ENCODE data around the gene GLB1L3. TPM values are rescaled to one million over a fixed set of nuclear protein-coding genes. Genes with fewer than 3 reads are reported as not detected.
A peak's percentile ranks its signal among the peaks of the same experiment; 100 is the strongest.

GLB1L3 gene
- total RNA-seq, 1 experiment from 2014 or later = not detected

DNA sequence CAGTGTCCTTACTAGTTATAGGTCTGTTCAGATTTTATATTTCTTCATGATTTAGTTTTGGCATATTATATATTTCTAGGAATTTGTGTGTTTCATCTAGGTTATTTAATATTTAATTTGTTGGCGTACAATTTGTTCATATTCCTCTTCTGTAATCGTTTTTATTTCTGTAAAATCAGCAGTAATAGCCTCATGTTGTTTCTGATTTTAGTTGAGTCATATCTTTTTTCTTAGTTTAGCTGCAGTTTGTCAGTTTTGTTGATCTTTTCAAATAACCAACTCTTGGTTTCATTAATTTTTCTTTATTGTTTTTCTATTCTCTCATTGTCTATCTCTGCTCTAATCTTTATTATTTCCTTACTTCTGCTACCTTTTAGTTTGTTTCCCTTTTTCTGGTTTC is 75.9 kb downstream of the GLB1L3 start:
- in situ Hi-C loops (cut with HindIII; ENCODE audit: low sequenced_read_pairs) = no loop called here
- no peak for DNase-seq (ENCODE audit: low spot score)

DNA sequence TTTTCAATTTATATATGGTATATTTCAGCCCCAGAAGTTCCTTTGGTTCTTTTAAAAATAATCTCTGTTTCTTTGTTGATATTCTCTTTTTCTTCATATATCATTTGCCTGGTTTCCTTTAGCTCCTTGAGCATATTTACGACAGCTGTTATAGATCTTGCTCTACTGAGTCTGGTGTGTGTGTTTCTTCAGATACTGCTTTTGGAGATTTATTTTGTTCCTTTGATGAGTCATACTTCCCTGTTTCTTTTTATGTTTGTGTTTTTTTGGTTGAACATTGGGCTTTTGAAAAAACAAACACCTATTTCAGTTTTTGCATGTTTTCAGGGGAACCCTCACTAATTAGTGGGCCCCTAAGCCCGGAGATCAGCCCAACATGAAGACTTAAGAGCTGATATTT is 79.0 kb downstream of the GLB1L3 start:
- in situ Hi-C loops (cut with HindIII; ENCODE audit: low sequenced_read_pairs) = no loop called here
- DNase-seq (ENCODE audit: low spot score) = no peak

DNA sequence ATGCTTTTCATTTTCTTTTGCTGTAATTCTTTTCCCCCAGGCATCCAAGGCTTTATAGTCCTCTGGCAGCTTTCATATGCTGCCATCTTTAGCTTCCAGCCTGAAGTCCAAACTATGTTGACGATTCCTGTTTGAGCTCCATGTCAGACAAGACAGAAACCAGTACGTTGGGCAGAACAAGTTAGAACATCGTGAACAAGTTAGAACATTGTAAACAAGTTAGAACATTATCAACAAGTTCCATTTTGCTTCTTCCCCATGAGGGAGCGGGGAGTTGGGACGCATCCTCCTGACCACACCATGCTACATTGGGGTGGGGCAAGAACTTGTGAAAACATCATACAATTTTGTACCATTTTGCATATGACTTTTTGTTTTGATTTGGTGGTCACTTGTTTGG is 79.5 kb downstream of the GLB1L3 start:
- no peak for DNase-seq (ENCODE audit: low spot score)
- in situ Hi-C loops (cut with HindIII; ENCODE audit: low sequenced_read_pairs) = no loop called here

DNA sequence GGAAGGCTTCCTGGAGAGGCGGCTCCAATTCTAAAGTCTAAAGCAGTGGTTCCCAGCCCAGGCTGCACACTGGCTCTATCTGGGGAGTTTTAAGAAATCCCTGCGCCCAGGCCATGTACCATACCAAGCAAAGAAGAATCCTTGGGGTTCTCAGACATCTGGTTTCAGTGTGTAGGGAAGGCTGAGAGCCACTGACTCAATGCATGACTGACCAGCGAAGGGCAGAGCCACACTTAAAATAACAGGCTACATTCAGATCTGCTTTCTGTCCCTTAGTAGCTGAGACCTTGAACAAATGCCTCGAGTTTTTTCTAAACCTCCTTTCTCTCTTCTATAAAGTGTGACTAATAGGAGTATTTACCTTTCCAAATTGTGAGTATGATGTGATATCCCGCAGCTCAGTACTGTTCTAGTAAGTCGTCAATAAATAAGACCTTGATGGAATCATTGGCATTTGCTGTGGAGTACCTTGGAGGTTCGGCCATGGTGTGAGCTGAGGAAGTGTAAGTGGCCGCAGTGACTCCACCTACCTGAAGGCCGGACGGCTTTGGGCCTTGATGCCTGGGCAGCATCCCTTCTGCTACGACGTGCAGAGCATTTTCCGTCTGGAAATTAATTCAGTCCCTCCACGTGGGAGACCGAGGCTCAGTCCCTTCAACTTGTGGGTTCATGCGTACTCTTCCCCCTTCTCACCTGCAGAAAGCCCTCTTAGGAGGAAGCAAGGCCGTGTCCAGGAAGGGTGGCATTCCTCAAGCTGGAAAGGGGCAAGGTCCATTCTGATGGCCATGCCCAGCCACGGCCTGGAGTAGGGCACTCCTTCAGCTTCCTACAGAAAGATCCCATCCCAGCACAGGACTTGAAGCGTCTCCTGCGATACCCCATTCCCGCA is 80.7 kb downstream of the GLB1L3 start:
- in situ Hi-C loops (cut with HindIII; ENCODE audit: low sequenced_read_pairs) = no loop called here
- DNase-seq (ENCODE audit: low spot score) = no peak

DNA sequence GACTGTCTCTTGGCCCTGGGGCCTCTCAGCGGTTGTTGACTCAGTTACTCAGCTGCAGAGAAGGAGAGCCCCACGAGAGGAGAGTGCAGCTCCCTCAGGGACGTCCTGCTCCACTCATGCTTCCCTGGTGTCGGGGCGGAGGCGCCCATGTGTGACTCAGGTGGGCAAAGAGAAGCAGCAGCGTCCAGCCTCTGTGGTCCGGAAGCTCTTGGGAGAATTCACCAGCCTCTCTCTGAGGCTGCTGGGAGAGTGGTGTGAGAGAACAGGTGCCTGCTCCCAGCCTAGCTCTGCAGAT is 81.3 kb downstream of the GLB1L3 start:
- in situ Hi-C loops (cut with HindIII; ENCODE audit: low sequenced_read_pairs) = no loop called here
- no peak for DNase-seq (ENCODE audit: low spot score)

DNA sequence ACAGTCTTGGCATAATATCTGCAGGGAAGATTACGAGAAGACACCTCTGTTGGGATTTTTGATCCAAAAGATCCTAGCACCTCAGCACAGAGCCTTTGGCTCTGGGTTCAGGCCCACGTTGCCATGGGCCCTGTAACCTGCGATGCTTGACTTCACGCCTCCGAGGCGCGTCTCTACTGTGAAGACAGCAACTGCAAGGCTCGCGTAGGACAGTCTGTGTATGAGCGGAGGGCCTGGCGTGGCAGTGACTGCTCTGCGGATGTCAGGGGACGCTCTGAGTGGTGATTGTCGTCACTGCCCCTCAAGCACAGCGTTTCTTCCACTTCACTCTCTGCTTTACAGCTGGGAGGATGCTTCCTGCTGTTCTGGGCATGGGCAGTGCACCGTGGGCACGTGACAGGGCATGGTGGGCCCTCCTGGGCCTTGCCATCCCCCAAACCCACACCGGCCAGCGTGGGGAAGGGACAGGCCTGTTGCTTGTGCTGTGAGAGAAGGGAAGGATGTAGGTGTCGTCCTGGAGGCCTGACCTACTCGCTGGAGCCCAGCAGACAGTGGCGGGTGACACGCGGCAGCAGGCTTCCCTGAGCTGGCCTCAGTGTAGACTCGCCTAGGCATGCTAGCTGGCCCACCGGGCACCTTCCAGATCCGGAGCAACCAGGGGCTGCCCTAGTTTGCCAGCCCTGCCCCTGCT is 82.1 kb downstream of the GLB1L3 start:
- in situ Hi-C loops (cut with HindIII; ENCODE audit: low sequenced_read_pairs) = no loop called here
- DNase-seq (ENCODE audit: low spot score) = no peak

DNA sequence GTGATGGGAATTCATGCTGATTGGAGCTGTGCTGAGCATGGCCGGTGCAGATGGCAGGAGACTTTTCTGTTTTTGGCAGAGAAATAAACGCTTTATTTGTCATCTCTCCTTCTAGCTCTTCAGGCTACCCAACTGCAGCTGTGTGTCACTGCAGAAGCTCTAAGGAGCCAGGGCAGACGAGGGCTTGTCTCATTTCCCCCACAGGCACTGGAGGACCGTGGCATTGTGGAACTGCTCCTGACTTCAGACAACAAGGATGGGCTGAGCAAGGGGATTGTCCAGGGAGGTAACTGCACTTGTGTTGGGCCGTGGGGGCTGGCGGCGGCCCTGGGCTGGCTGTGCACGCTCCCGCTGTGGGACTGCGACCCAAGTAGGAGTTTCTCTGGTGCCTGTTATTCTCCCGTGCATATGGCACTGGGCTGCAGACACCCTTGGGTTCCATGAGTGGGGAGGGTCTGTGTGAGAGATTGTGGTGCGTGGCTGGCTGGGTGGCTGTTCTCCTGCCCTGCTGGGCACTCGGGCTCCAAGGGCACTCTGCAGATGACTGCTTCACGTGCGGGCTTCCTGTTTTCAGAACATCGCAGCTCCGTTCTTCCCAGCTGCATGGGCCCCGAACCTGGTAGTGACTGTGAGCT is 82.8 kb downstream of the GLB1L3 start:
- no peak for DNase-seq (ENCODE audit: low spot score)
- in situ Hi-C loops (cut with HindIII; ENCODE audit: low sequenced_read_pairs) = no loop called here

DNA sequence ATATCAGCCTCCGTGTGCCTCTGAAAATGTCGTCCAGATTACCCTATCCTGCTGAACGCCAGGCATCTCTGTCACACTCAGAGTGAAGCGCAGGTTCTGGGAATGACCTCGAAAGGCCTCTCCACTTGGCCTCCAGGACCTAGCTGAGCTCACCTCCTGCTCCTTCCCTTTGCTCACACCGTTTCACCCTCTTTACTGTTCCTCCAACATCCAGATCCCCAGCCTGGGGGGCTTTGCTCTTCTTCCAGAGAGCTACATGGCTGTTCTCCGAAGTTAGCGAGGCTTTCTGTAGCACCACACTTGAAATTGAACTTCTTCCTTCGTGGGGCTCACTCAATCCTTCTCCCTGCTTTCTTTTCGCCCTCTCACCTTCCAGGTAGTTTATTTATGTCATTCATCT is 83.5 kb downstream of the GLB1L3 start:
- in situ Hi-C loops (cut with HindIII; ENCODE audit: low sequenced_read_pairs) = no loop called here
- no peak for DNase-seq (ENCODE audit: low spot score)

DNA sequence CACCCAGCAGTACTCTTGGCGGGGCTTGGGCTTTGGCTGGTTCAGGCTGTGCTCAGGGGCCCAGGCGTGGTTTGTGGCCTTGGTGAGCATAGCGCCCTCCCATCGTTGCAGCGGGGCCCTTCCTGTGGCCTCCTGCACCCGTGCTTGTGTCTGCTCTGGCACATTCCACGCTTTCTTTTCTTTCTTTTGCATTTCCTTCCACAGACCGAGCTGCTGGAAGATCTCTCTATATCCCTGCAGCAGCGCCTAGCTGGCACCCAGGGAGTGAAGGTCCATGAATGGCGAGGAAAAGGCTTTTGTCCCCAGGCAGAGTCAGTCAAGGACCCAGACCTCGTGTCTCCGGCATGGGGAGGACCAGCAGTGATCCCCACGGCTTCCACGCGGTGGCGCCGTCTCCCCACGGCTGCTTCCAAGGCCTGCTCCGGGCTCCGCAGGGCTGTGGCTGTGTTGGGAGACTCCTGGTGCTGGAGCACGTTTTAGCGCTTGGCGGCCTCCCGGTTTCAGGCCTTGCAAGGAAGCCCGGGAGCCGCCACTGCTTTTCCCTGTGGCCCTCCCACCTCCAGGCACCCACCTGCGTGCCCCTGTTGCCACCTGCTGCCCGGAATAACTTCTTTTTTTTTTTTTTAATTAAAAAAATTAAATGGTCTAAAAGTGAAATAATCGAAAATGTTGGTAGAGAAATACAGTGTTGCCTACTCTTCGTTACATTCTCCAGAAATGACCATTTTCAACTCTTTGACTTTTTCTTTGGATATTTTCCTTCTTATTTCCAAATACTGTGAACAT is 84.1 kb downstream of the GLB1L3 start:
- in situ Hi-C loops (cut with HindIII; ENCODE audit: low sequenced_read_pairs) = no loop called here
- peak; percentile 64 for DNase-seq (ENCODE audit: low spot score)

DNA sequence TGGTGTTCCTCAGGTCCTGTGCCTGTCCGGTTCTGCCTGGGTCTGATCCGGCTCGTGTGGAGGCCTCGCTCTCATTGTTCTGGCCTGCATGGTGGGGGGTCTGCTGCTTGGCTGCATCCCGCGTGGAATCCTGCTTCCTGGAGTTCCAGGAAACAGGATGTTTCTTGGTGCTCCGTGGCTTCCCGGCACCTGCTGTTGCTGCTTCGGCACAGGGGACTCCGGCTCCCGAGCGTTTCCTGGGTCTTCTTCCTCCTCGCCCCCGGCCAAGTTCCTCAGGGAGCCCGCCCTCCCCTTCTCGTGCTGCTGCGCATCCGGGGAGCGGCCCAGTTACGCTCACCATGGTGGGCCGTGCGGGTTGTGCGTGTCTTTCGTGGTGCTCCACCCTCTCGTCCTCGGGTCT is 85.5 kb downstream of the GLB1L3 start:
- in situ Hi-C loops (cut with HindIII; ENCODE audit: low sequenced_read_pairs) = no loop called here
- DNase-seq (ENCODE audit: low spot score) = no peak

DNA sequence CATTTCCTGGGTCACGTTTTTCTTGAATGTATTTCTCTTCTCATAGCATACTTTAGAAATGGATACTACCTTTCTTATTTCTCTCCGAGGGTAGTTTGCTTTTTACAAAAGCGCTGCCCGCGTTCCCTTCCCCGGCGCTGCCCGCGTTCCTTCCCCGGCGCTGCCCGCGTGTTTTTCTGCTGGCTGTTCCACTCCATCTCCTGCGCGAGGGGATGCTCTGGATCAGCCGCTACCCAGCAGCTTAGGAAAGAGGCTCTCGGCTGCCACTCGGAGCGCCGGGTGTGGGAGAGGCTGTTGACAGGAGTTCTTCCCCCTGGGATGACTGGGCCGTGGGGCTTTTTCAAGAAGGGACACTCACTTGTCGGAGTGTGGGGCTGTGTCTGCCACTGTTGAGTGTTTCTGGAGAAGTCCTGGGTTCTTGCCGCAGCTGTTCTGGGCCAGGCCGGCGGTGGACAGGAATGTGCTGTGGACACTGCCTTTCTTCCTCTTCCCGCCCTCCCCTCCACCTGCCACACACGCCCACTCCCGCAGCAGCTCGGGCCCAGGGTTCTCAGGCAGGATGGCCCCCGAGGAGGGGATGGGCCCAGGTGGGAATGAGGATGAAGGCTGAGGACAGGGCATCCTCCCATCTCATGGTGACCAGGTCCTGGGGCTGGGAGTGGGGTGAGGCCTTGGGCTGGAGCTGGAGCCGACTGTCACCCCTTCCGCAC is 86.2 kb downstream of the GLB1L3 start:
- in situ Hi-C loops (cut with HindIII; ENCODE audit: low sequenced_read_pairs) = no loop called here
- no peak for DNase-seq (ENCODE audit: low spot score)

DNA sequence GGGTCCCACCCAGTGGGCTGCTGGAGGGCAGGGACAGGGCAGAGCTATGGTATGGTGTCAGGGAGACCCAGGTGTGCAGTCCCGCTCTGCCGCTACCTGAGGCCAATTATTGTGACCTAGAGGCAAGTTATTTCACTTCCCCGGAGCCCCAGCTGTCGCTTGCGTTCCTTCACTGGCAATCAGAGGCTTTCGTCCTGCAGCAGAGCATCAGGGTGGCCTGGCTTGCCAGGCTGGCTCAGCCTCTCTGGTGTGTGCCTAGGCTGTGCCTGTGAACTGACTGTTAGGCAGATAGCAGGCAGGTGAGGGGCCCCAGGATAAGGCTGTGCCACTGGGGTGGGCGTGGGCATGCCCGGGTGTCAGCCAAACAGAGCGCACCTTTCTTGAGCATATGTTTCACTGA is 87.0 kb downstream of the GLB1L3 start:
- in situ Hi-C loops (cut with HindIII; ENCODE audit: low sequenced_read_pairs) = no loop called here
- DNase-seq (ENCODE audit: low spot score) = no peak

DNA sequence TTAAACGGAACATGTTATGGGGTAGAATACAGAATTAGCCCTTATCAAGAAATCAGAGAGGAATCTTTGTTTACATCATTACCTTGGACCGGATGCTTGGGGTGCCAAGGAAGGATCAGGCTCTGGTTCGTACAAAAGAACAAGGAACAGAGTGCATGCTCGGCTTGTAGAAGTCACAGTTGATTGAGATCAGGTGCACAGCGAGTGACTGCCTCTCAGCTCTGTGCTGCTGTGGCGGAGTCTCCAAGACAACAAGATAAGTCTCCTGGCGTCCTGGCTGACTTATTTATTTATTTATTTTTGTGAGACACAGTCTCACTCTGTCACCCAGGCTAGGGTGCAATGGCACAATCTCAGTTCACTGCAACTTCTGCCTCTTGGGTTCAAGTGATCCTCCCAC is 87.4 kb downstream of the GLB1L3 start:
- DNase-seq (ENCODE audit: low spot score) = no peak
- in situ Hi-C loops (cut with HindIII; ENCODE audit: low sequenced_read_pairs) = no loop called here

DNA sequence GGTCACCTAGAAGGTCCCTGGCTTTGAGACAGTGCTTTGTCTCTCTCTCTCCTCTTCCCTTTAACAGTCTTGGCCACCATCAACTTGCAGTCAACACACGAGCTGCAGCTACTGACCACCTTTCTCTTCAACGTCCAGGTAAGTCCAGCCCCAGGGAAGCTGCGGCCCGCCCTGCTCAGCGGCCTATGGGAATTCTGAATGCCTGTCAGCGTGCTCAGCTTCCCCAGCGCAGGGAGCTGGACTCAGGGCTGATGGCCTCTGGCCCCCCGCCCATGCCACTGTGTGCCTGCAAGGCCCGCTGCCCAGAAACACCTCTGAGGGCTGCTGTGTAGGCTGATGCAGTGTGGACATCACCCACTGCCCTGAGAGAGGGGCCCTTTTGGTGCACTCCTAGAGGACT is 88.1 kb downstream of the GLB1L3 start:
- in situ Hi-C loops (cut with HindIII; ENCODE audit: low sequenced_read_pairs) = no loop called here
- DNase-seq (ENCODE audit: low spot score) = no peak

DNA sequence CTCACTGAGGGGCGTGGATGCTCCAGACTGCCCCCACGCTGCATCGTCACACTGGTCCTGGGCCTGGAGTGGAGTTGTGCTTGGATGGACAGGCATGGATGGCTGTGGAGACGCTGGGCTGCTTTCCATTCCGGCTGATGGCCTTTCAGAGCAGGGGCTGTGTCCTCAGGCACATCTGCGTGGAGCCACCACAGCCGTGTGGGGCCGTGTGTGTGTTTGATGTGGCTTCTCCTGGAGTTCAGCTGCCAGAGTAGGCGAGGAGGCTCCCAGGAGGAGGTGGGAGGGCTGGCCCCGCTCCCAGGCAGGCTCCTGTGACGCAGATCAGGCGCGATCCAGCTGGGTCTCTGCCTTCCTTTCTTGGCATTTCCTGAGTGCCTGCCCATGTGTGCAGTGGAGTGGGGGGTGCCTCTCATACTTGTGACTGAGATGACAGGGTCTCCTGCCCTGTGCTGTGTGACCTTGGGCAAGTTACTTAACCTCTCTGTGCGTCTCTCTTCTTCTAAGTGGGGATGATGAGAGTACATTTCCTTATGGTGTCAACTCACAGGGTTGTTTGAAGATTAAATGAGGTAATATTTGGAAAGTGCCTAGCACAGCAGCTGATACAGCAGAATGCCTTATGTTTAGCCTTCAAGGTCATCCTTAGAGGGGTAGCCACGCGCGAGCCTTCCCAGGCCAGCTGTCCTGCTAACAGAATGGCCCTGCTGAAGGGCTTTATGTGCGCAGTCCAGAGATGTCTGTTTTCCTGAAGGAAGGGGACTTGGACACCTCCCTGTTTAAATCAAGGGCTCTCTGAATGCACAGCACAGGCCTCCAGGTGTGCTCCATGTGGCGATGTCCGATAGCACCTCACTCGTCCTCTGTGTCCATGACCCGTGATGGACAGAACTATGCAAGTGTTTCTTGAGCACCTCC is 89.1 kb downstream of the GLB1L3 start:
- DNase-seq (ENCODE audit: low spot score) = no peak
- in situ Hi-C loops (cut with HindIII; ENCODE audit: low sequenced_read_pairs) = no loop called here

DNA sequence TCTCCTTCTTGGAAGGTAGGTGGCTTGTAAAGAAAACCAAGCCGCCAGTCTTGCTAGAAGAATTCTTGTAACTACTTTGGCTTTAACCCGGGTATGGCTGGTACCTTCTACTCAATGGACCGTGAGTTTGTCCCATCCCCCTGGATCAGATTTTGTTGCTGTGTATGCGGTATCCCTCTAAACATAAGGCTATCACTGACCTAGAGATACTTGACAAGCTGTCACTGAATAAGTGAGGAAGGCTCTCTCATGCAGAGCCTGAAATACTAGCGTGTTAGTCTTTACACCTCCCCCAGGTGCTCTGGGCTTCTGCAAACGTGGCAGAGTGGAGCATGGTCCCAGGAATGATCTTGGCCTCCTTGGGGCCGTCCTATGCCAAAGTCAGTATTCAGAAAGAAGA is 90.1 kb downstream of the GLB1L3 start:
- in situ Hi-C loops (cut with HindIII; ENCODE audit: low sequenced_read_pairs) = no loop called here
- DNase-seq (ENCODE audit: low spot score) = no peak

DNA sequence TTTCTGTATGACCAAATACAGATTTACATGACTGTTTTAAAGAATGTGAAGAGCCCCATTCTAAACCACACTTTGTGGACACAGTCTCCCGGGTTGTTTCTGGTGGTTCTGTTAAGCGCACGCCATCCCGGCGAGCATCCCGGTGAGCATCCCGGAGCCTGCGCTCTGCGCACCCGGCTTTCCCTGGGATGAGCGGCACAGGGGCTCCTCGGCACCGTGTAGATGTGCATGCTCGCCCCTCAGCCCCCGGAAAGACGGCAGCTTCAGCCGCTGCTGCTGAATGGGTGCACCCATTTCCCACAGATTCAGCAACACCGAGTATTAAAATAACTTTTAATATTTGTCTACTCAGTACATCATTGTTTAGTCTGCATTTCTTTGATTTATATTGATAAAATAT is 91.6 kb downstream of the GLB1L3 start:
- DNase-seq (ENCODE audit: low spot score) = no peak
- in situ Hi-C loops (cut with HindIII; ENCODE audit: low sequenced_read_pairs) = no loop called here

Measured in G401 (cell line).